B cell (primary cell): ENCODE data around the gene ARPC1A. TPM values are rescaled to one million over a fixed set of nuclear protein-coding genes. Genes with fewer than 3 reads are reported as not detected.
A peak's percentile ranks its signal among the peaks of the same experiment; 100 is the strongest.

Experiments used
- ATAC-seq: fragments of 200-7000 bp; cut with Tn5 transposase; one replicate; pipeline ENCODE4 v1.10.0; 2021; ENCODE audit warnings: low read depth, mild to moderate bottlenecking, moderate number of reproducible peaks, moderate library complexity
- CTCF ChIA-PET: fragments of 350-600 bp; sonication (Branson Sonifier 250); formaldehyde crosslinking; loops from one replicate; lab custom pipeline; 2021; ENCODE audit warnings: antibody characterized with exemption, inconsistent platforms; lab: Charles Lee
- POLR2A ChIA-PET: fragments of 350-600 bp; sonication (Branson Sonifier 250); formaldehyde crosslinking; loops from one replicate; lab custom pipeline; 2021; ENCODE audit warnings: antibody characterized with exemption; lab: Charles Lee
- DNase-seq: peaks from one replicate; pipeline ENCODE4 v3.0.0; 2013
- H2AFZ ChIP-seq: 2 replicates; pipeline ENCODE4 v1.6.1; 2012; ENCODE audit warnings: mild to moderate bottlenecking, low read depth, low read length; ENCODE audit not compliant: insufficient read depth, poor library complexity, severe bottlenecking
- H3K27ac ChIP-seq, 2 donors: 1 replicate in 1 of 2; 2 replicates in 1 of 2; pipeline ENCODE4 v1.5.1; 2012 to 2013; ENCODE audit warnings: low read length in 2 of 2, mild to moderate bottlenecking in 2 of 2, moderate library complexity in 1 of 2
- H3K27me3 ChIP-seq, 4 experiments: fragments of 200-600 bp in 1 of 4; sonication (generic) in 1 of 4; replicated peaks in 1 of 4; 1 replicate in 2 of 4; 2 replicates in 2 of 4; pipeline versions ENCODE4 v1.6.1 to v1.7.0; 2013 to 2016; ENCODE audit warnings: low read length in 3 of 4, mild to moderate bottlenecking in 2 of 4, mixed read lengths in 1 of 4, moderate library complexity in 1 of 4; ENCODE audit not compliant: insufficient read depth in 4 of 4, control insufficient read depth in 3 of 4; ENCODE audit errors: control extremely low read depth in 1 of 4
- H3K36me3 ChIP-seq, 2 experiments: replicated peaks in 1 of 2; 1 replicate in 1 of 2; 2 replicates in 1 of 2; pipeline versions ENCODE4 v1.6.1 to v1.7.1; 2013; ENCODE audit warnings: low read length in 1 of 2; ENCODE audit not compliant: insufficient read depth in 2 of 2, control insufficient read depth in 1 of 2; ENCODE audit errors: control extremely low read depth in 1 of 2, extremely low read depth in 1 of 2
- H3K4me1 ChIP-seq, 2 donors: fragments of 200-600 bp in 1 of 2; sonication (generic) in 1 of 2; 1 replicate in 1 of 2; 2 replicates in 1 of 2; pipeline versions ENCODE4 v1.5.1 to v1.6.1; 2013 to 2017; ENCODE audit warnings: low read length in 2 of 2; ENCODE audit not compliant: control insufficient read depth in 2 of 2, insufficient read depth in 2 of 2
- H3K4me2 ChIP-seq: replicated peaks from 2 replicates; pipeline ENCODE3; 2012; ENCODE audit warnings: mild to moderate bottlenecking, low read depth, low read length; ENCODE audit not compliant: poor library complexity, severe bottlenecking
- H3K4me3 ChIP-seq, 5 experiments: fragments of 200-600 bp in 1 of 5; sonication (generic) in 1 of 5; 1 replicate in 3 of 5; 2 replicates in 2 of 5; pipeline versions ENCODE4 v1.5.1 to v1.7.0; 2011 to 2016; ENCODE audit warnings: low read length in 4 of 5, mild to moderate bottlenecking in 4 of 5, low read depth in 2 of 5, control low read depth in 1 of 5, moderate library complexity in 1 of 5; ENCODE audit not compliant: insufficient read depth in 1 of 5; ENCODE audit errors: control extremely low read depth in 1 of 5, extremely low read depth in 1 of 5
- H3K79me2 ChIP-seq: fragments of 200-600 bp; sonication (generic); one replicate; pipeline ENCODE4 v1.6.0; 2016; ENCODE audit warnings: low read length; ENCODE audit not compliant: control insufficient read depth, insufficient read depth
- H3K9ac ChIP-seq: fragments of 200-600 bp; sonication (generic); 2 replicates; pipeline ENCODE4 v1.6.1; 2017; ENCODE audit warnings: mild to moderate bottlenecking, low read length, moderate library complexity
- H3K9me3 ChIP-seq, 3 donors: one replicate each; pipeline versions ENCODE4 v1.6.1 to v1.7.1; 2013; ENCODE audit warnings: low read length in 2 of 3; ENCODE audit not compliant: control insufficient read depth in 2 of 3, insufficient read depth in 1 of 3; ENCODE audit errors: control extremely low read depth in 1 of 3
- H4K20me1 ChIP-seq: 2 replicates; pipeline ENCODE4 v1.6.0; 2012; ENCODE audit warnings: mild to moderate bottlenecking, low read length; ENCODE audit not compliant: insufficient read depth, control insufficient read depth, poor library complexity, severe bottlenecking
- H3K27ac Mint-ChIP-seq: one replicate; pipeline ENCODE4 v1.8.0; 2021; ENCODE audit warnings: mixed read lengths
- H3K27me3 Mint-ChIP-seq: one replicate; pipeline ENCODE4 v1.8.0; 2021; ENCODE audit warnings: mixed read lengths
- H3K4me1 Mint-ChIP-seq: one replicate; pipeline ENCODE4 v1.8.0; 2021; ENCODE audit warnings: mixed read lengths
- H3K4me3 Mint-ChIP-seq: one replicate; pipeline ENCODE4 v1.8.0; 2021; ENCODE audit warnings: mixed read lengths
- H3K9me3 Mint-ChIP-seq: one replicate; pipeline ENCODE4 v1.8.0; 2022; ENCODE audit warnings: mixed read lengths; ENCODE audit not compliant: insufficient read depth
- EZH2 ChIP-seq: IDR thresholded peaks from 2 replicates; pipeline ENCODE4 v1.6.1; 2012; ENCODE audit warnings: borderline replicate concordance, low read depth, mild to moderate bottlenecking, moderate library complexity, low read length; ENCODE audit not compliant: insufficient read depth, poor library complexity, severe bottlenecking
- WGBS: methylation state at CpG from one replicate; pipeline ENCODE4 v1.1.5; 2013; ENCODE audit warnings: missing lambda C conversion rate; ENCODE audit not compliant: insufficient coverage; 5-methylcytosine and 5-hydroxymethylcytosine counted together
- intact Hi-C: fragments of 100-400 bp; cut with micrococcal nuclease; formaldehyde crosslinking; loops from one replicate; pipeline ENCODE4 v1.10.0; 2022
- polyA plus RNA-seq: library from polyadenylated mRNA; depleted of rRNA; stranded (reverse); fragments of >200 nt; gene quantifications from 2 replicates; pipeline ENCODE4 v1.2.3, GENCODE V29; 2012
- total RNA-seq, 2 donors: library from RNA; stranded (reverse); fragments of 120-200 nt in 1 of 2; gene quantifications; 1 replicate in 1 of 2; 2 replicates in 1 of 2; pipeline versions ENCODE4 v1.2.3 to v1.2.4, GENCODE V29; 2013 to 2022
- TF ChIP-seq, protein P1 (sequence below): fragments of 200-600 bp; IDR thresholded peaks from one replicate; pipeline ENCODE4 v1.8.0; 2022; ENCODE audit warnings: antibody characterized with exemption, mild to moderate bottlenecking

ARPC1A gene
- total and polyA plus RNA-seq, 2 donors (not counting 1 experiment from before 2014, with no cell fraction given), result 41.7 to 45.5 TPM

DNA sequence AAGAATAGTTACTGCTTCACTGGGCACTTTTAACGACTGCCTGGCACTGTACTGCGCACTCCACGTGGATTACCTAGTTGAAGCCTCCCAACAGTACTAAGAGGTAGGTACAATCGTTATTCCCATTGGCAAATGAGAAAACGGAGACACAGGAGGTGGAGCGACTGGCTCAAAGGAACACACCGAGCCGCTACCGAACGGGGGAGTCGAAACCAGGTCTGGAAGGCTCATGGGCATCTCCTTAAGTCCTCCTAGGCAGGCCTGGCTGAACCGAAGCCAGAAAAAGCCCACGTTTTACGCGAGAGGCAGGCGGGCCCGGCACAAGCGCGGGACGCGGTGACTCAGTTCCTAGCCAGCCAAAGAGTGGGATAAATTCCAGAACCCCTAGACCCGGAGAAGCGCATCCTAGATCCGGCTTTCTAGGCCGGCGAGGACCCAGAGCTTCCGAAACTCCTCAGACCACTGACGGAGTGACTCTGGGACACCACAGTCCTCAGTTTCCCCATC is 82.2 kb downstream of the ARPC1A start:
- peaks cover 50% of the 10 kb centered on the region for H3K4me1 Mint-ChIP-seq
- H3K9me3 Mint-ChIP-seq, result no peaks in the 10 kb centered on the region
- Histone ChIP-seq H3K9ac (peak overlapping the region; percentile 94), H3K4me1 (peaks cover 25 to 35% of the 10 kb centered on the region in 2 donors), H3K36me3 (peaks cover 6 to 43% of the 10 kb centered on the region in 2 experiments), H3K9me3 (no peaks in the 10 kb centered on the region), H3K4me3 (peak overlapping the region; percentile 81 to 99 (median 95)), H4K20me1 (peaks cover 71% of the 10 kb centered on the region), H2AFZ (peak overlapping the region; percentile 84), H3K4me2 (peak overlapping the region; percentile 98), H3K27ac (peak overlapping the region; percentile 89 to 96), H3K27me3 (no peaks in the 10 kb centered on the region), H3K79me2 (peaks cover 84% of the 10 kb centered on the region)
- no peaks in the 10 kb centered on the region for H3K27me3 Mint-ChIP-seq
- WGBS, result 1% methylated on average over 28 of the region's 28 CpGs
- intact Hi-C loops, result loop anchor here (1.0 to 2.0 kb wide), 10 partner anchors 15 to 144 kb away; partner anchors contain the start of genes ARPC1A, ARPC1B, ATP5MF and CPSF4
- ChIA-PET POLR2A (interaction anchor here (0.6 to 3.1 kb wide), 10 partner anchors 8 to 150 kb away, joined by 3 to 33 read pairs (median 8); partner anchors contain the start of genes ARPC1B, ATP5MF, ZKSCAN5 and ZNF394), CTCF (interaction anchor here (0.8 to 3.2 kb wide), 7 partner anchors 15 to 92 kb away, joined by 3 to 24 read pairs (median 8); no protein-coding TSS in a partner anchor)
- no peak for TF ChIP-seq EZH2
- TF ChIP-seq, protein P1, sequence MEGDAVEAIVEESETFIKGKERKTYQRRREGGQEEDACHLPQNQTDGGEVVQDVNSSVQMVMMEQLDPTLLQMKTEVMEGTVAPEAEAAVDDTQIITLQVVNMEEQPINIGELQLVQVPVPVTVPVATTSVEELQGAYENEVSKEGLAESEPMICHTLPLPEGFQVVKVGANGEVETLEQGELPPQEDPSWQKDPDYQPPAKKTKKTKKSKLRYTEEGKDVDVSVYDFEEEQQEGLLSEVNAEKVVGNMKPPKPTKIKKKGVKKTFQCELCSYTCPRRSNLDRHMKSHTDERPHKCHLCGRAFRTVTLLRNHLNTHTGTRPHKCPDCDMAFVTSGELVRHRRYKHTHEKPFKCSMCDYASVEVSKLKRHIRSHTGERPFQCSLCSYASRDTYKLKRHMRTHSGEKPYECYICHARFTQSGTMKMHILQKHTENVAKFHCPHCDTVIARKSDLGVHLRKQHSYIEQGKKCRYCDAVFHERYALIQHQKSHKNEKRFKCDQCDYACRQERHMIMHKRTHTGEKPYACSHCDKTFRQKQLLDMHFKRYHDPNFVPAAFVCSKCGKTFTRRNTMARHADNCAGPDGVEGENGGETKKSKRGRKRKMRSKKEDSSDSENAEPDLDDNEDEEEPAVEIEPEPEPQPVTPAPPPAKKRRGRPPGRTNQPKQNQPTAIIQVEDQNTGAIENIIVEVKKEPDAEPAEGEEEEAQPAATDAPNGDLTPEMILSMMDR, result no peak
- H3K4me3 Mint-ChIP-seq, result peak overlapping the region; percentile 91
- H3K27ac Mint-ChIP-seq, result peak overlapping the region; percentile 100
- no peak for ATAC-seq
- DNase-seq, result peak; percentile 40
